NK-92 (cell line): Measurements from ENCODE around the gene RCN1.

ENCODE experiments used
- DNase-seq: peaks from one replicate; lab custom pipeline; 2025; ENCODE audit not compliant: unreplicated experiment; lab: John Stamatoyannopoulos, UW

The RCN1 gene

GRCh38 chr11:32151027-32151426, 60.2 kb downstream of the RCN1 start:
- no peak for DNase-seq

- no peak for DNase-seq
These were observed 61.3 kb downstream of the RCN1 start for GRCh38 chr11:32152216-32152615.

- no peak for DNase-seq
These were observed 61.9 kb downstream of the RCN1 start for GRCh38 chr11:32152821-32153220.

DNA sequence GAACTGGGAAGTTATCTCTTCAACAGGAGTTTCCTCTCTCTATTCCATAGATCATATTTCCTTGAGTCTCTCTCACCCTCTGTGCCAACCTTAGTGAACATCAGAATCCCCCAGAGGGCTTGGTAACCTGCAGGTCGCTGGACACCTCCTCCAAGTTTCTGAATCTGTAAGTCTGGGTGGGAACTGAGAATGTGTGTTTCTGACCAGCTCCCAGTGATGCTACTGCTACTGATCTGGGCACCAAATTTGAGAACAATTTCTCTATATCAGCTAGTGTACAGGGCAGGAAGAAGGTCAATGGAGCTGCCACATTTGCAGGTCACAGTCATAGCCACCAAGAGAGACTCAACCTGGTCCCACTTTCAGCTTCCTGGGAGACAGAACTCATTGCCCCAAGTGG, 62.9 kb downstream of the RCN1 start:
- DNase-seq: no peak

- DNase-seq: no peak
These were observed 63.4 kb downstream of the RCN1 start for GRCh38 chr11:32154275-32154674.
